GM12878 (cell line): Measurements from ENCODE around the gene AHCYL2. TPM values are rescaled to one million over a fixed set of nuclear protein-coding genes. Genes with fewer than 3 reads are reported as not detected.

ENCODE experiments used
- ATAC-seq: fragments of 200-7000 bp; cut with Tn5 transposase; 3 replicates; pipeline ENCODE4 v1.9.1; 2020; ENCODE audit warnings: mild to moderate bottlenecking, moderate library complexity
- BruUV-seq: library from RNA; stranded (reverse); fragments of 400-500 nt; replicated peaks from 2 replicates; lab custom pipeline; 2021; lab: Mats Ljungman, UMichigan
- CTCF ChIA-PET: fragments of 300-600 bp; sonication (Branson Sonifier 250); formaldehyde crosslinking; extraction: SDS; loops from one replicate; lab custom pipeline; 2021; ENCODE audit warnings: inconsistent platforms; lab: Yijun Ruan, JAX
- POLR2A ChIA-PET: fragments of 350-600 bp; formaldehyde crosslinking; extraction: SDS; loops from one replicate; lab custom pipeline; 2021; ENCODE audit warnings: inconsistent platforms; lab: Charles Lee
- RAD21 ChIA-PET: fragments of 300-600 bp; sonication (Branson Sonifier 250); formaldehyde crosslinking; loops from one replicate; lab custom pipeline; 2023; ENCODE audit warnings: antibody characterized with exemption; ENCODE audit not compliant: unreplicated experiment; lab: Charles Lee
- SMC1A ChIA-PET: fragments of 300-600 bp; sonication (Branson Sonifier 250); formaldehyde crosslinking; loops from one replicate; lab custom pipeline; 2023; ENCODE audit not compliant: unreplicated experiment, uncharacterized antibody; lab: Charles Lee
- DNase-seq: peaks from one replicate; pipeline ENCODE4 v3.0.0-alpha.2; 2011; ENCODE audit warnings: low read depth, low spot score
- FAIRE-seq: peaks from 3 replicates; lab custom pipeline; 2011; peaks lifted over from hg19 to GRCh38; lab: Jason Lieb, UNC
- H2AFZ ChIP-seq: 2 replicates; pipeline ENCODE4 v1.6.0; 2011; ENCODE audit warnings: low read depth, low read length, control low read depth; ENCODE audit not compliant: control insufficient read depth
- H3K27ac ChIP-seq: 2 replicates; pipeline ENCODE4 v1.5.1; 2011; ENCODE audit warnings: control low read depth; ENCODE audit not compliant: control insufficient read depth, insufficient read depth
- H3K27me3 ChIP-seq, 2 experiments: replicated peaks in 1 of 2; 2 replicates each; pipeline versions ENCODE4 v1.6.0 to v1.6.1; 2011; ENCODE audit warnings: low read length in 1 of 2; ENCODE audit not compliant: control insufficient read depth in 2 of 2, insufficient read depth in 2 of 2
- H3K36me3 ChIP-seq, 2 experiments: 2 replicates each; pipeline ENCODE4 v1.5.1; 2011; ENCODE audit warnings: low read length in 1 of 2; ENCODE audit not compliant: control insufficient read depth in 2 of 2, insufficient read depth in 2 of 2
- H3K4me1 ChIP-seq: 2 replicates; pipeline ENCODE4 v1.6.1; 2011; ENCODE audit warnings: mild to moderate bottlenecking, low read length, moderate library complexity, mixed read lengths; ENCODE audit not compliant: control insufficient read depth, insufficient read depth
- H3K4me2 ChIP-seq: 2 replicates; pipeline ENCODE4 v1.6.0; 2011; ENCODE audit warnings: control low read depth; ENCODE audit not compliant: control insufficient read depth, insufficient read depth
- H3K4me3 ChIP-seq: fragments of 200-600 bp; sonication (generic); 2 replicates; pipeline ENCODE4 v1.5.1; 2016
- H3K79me2 ChIP-seq: 2 replicates; pipeline ENCODE4 v1.6.0; 2011; ENCODE audit warnings: low read length; ENCODE audit not compliant: control insufficient read depth, insufficient read depth
- H3K9ac ChIP-seq: 2 replicates; pipeline ENCODE4 v1.8.0; 2011; ENCODE audit warnings: low read length, control low read depth, mixed read lengths; ENCODE audit not compliant: control insufficient read depth, insufficient read depth
- H3K9me3 ChIP-seq: replicated peaks from 3 replicates; pipeline ENCODE4 v1.5.1; 2011; ENCODE audit warnings: mild to moderate bottlenecking, low read length; ENCODE audit not compliant: control insufficient read depth, insufficient read depth
- H4K20me1 ChIP-seq: 2 replicates; pipeline ENCODE4 v1.6.0; 2011; ENCODE audit not compliant: control insufficient read depth, insufficient read depth
- CBX5 ChIP-seq: sonication (generic); IDR thresholded peaks from 2 replicates; pipeline ENCODE4 v1.6.1; 2016; ENCODE audit warnings: low read depth, moderate library complexity, mild to moderate bottlenecking, inconsistent platforms
- IKZF1 ChIP-seq: fragments of 450-650 bp; conservative IDR thresholded peaks from 2 replicates; pipeline ENCODE4 v1.6.1; 2017; ENCODE audit warnings: antibody characterized with exemption, mild to moderate bottlenecking
- LARP7 ChIP-seq: fragments of 450-650 bp; IDR thresholded peaks from 2 replicates; pipeline ENCODE4 v1.6.1; 2017; ENCODE audit warnings: mild to moderate bottlenecking
- PRDM15 ChIP-seq: fragments of 450-650 bp; formaldehyde crosslinking; IDR thresholded peaks from 2 replicates; pipeline ENCODE4 v1.4.0; 2020; ENCODE audit warnings: mild to moderate bottlenecking, moderate library complexity
- SUPT20H ChIP-seq: IDR thresholded peaks from 2 replicates; pipeline ENCODE4 v1.6.1; 2011; ENCODE audit warnings: low read depth, mild to moderate bottlenecking, low read length, moderate library complexity, borderline replicate concordance; ENCODE audit not compliant: control insufficient read depth
- WGBS: methylation state at CpG from one replicate; pipeline ENCODE4 v1.1.6; 2016; ENCODE audit warnings: low lambda C conversion rate; ENCODE audit not compliant: insufficient replicate concordance, insufficient coverage; ENCODE audit errors: missing lambda C conversion rate; 5-methylcytosine and 5-hydroxymethylcytosine counted together
- in situ Hi-C: fragments of 300-500 bp; cut with MboI; formaldehyde crosslinking; loops from 9 replicates; pipeline ENCODE4 v1.14.3; 2018; ENCODE audit warnings: mixed read lengths
- intact Hi-C: fragments of 100-400 bp; cut with micrococcal nuclease; formaldehyde crosslinking; loops from one replicate; pipeline ENCODE4 v1.14.2; 2022; ENCODE audit not compliant: unreplicated experiment
- polyA plus RNA-seq, 11 experiments: library from polyadenylated mRNA; depleted of rRNA in 4 of 11; unstranded in 6 of 11; stranded (reverse) in 5 of 11; fragments of >200 nt; fragmentation: Nextera tagmentation in 4 of 11; fragmentation: Illumina TruSeq in 1 of 11; extraction: Ambion mirVana in 4 of 11; extraction: Trizol in 1 of 11; gene quantifications; 1 replicate in 1 of 11; 2 replicates in 10 of 11; pipeline versions ENCODE4 v1.2.1 to v1.2.3, GENCODE V29; 2011 to 2016; ENCODE audit warnings: inconsistent platforms in 2 of 11, missing spikeins in 2 of 11, low read depth in 1 of 11
- total RNA-seq, 4 experiments: library from RNA; depleted of rRNA in 3 of 4; stranded (reverse); fragments of >200 nt in 3 of 4; fragmentation: Illumina TruSeq in 1 of 4; extraction: Trizol in 1 of 4; gene quantifications; 2 replicates each; pipeline versions ENCODE4 v1.2.1 to v1.2.3, GENCODE V29; 2013 to 2021

Gene AHCYL2
- total and polyA plus RNA-seq, 10 of the 15 experiments (the other 5 are each of a cell fraction or from before 2014, with no cell fraction given): 1.7 to 29.1 (median 5.4) TPM

- intact Hi-C loops (no loop called here), in situ Hi-C loops (no loop called here)
- SMC1A ChIA-PET: interaction anchor here (1.2 kb wide), 1 partner anchor 47 kb away, joined by 3 read pairs; no protein-coding TSS in a partner anchor
- CTCF ChIA-PET: interaction anchor here (0.6 kb wide), 1 partner anchor 811 kb away, joined by 3 read pairs; no protein-coding TSS in a partner anchor
- ATAC-seq: no peak
- H3K4me1 ChIP-seq: no peaks in the 10 kb centered on the region
- H3K27me3 ChIP-seq: no peaks in the 10 kb centered on the region
- FAIRE-seq: no peak
- no peaks in the 10 kb centered on the region for H3K9me3 ChIP-seq
- H3K4me2 ChIP-seq: no peak overlapping the region
- H3K27ac ChIP-seq: no peak overlapping the region
- no peak overlapping the region for H2AFZ ChIP-seq
- no TSS peak for BruUV-seq
- TF ChIP-seq SUPT20H: no peak
- TF ChIP-seq PRDM15 (CRISPR knock-in tag): no peak
- no peak for TF ChIP-seq LARP7
- TF ChIP-seq CBX5: no peak
- TF ChIP-seq IKZF1: no peak
- TF ChIP-seq, all 136 proteins: peak for 0
- Histone ChIP-seq H4K20me1 (no peaks in the 10 kb centered on the region), H3K79me2 (no peaks in the 10 kb centered on the region), H3K4me3 (no peak overlapping the region), H3K9ac (no peak overlapping the region), H3K36me3 (no peaks in the 10 kb centered on the region)
- WGBS: 96% methylated on average over 2 of the region's 2 CpGs
- POLR2A ChIA-PET: no interaction called here
- RAD21 ChIA-PET: no interaction called here
- no peak for DNase-seq
Observed at GRCh38 chr7:129421717-129422250, 197.0 kb downstream of the AHCYL2 start.
